Left lung (tissue), 10 donors: ENCODE data around the gene ADAMTS17. TPM values are rescaled to one million over a fixed set of nuclear protein-coding genes. Genes with fewer than 3 reads are reported as not detected.

Source experiments
- ATAC-seq: fragments of 200-7000 bp; cut with Tn5 transposase; one replicate; pipeline ENCODE4 v1.9.1; 2020; ENCODE audit warnings: moderate library complexity
- DNase-seq, 4 donors: peaks; one replicate each; pipeline ENCODE4 v3.0.0-alpha.2; 2013 to 2020
- H3K27ac ChIP-seq, 2 donors: fragments of 200-600 bp; sonication (generic) in 1 of 2; one replicate each; pipeline versions ENCODE4 v1.5.0 to v1.8.0; 2020 to 2021
- H3K27me3 ChIP-seq, 2 donors: fragments of 200-600 bp; sonication (generic) in 1 of 2; one replicate each; pipeline versions ENCODE4 v1.5.0 to v1.8.0; 2020 to 2021
- H3K36me3 ChIP-seq, 2 donors: fragments of 200-600 bp; sonication (generic) in 1 of 2; one replicate each; pipeline versions ENCODE4 v1.5.0 to v1.8.0; 2020 to 2021
- H3K4me1 ChIP-seq, 2 donors: fragments of 200-600 bp; one replicate each; pipeline ENCODE4 v1.8.0; 2021
- H3K4me3 ChIP-seq, 2 donors: fragments of 200-600 bp; sonication (generic) in 1 of 2; one replicate each; pipeline versions ENCODE4 v1.5.0 to v1.8.0; 2020 to 2021; ENCODE audit warnings: mild to moderate bottlenecking in 1 of 2
- H3K9me3 ChIP-seq, 2 donors: fragments of 200-600 bp; sonication (generic) in 1 of 2; one replicate each; pipeline versions ENCODE4 v1.5.0 to v1.8.0; 2020 to 2021
- intact Hi-C, 2 donors: fragments of 100-400 bp; cut with DNase I; formaldehyde crosslinking; loops; one replicate each; pipeline versions ENCODE4 v1.11.2 to v1.14.2; 2022
- polyA plus RNA-seq, 6 donors: library from polyadenylated mRNA; unstranded; fragments of 120-200 nt; gene quantifications; one replicate each; pipeline ENCODE4 v1.2.1, GENCODE V29; 2013; ENCODE audit not compliant: insufficient read length in 6 of 6
- total RNA-seq, 2 donors: library from RNA; stranded (reverse); fragmentation: NEBNext Ultra II Directional; extraction: Animal tissue kit (Norgen Biotek cat#: 25700); gene quantifications; one replicate each; pipeline ENCODE4 v1.2.1, GENCODE V29; 2021
- TF ChIP-seq, protein P1 (sequence below), 2 donors: fragments of 200-600 bp; sonication (generic) in 1 of 2; IDR thresholded peaks; one replicate each; pipeline versions ENCODE4 v1.5.0 to v1.8.0; 2021; ENCODE audit warnings: antibody characterized with exemption in 2 of 2
- donor health status: DM: no; HTN: yes; CAD: no.
- donor health status: DM: no; HTN: no; CAD: no.

ADAMTS17 gene
- total and polyA plus RNA-seq, 8 donors: 2.0 to 3.9 (median 3.4) TPM

DNA sequence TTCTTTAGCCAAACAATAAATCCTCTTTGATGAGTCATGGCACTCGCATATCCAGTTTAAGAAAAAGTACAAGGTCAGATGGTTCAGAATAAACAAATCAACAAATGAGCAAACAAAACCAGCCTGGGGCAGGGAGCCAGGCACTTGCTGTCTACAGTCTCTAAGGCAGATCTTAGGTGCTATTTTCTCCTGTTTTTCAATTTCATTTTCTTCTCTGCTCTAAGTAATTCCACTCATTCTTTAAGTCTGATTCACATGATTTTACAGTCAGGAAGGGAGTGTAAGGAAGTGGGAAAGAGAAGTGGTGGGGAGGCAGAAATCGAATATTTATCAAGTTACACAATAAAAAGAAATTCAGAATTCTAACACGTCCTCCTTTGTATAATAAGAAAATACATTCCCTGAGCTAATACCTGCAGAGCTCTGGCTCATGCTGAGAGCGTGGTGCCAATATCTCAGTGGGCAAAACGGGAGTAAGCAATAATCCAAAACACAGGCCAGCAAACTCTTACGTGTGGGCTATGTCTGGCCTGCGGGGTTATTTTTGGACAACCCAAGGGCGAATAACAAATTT lies 298.6 kb downstream of the ADAMTS17 start:
- H3K4me3 ChIP-seq: no peak overlapping the region
- peaks cover 0 to 12% of the 10 kb centered on the region in 2 donors for H3K9me3 ChIP-seq
- ATAC-seq: peak; percentile 58
- DNase-seq: no peak
- no peak overlapping the region for H3K27ac ChIP-seq
- H3K4me1 ChIP-seq: peaks cover 4 to 5% of the 10 kb centered on the region in 2 donors
- intact Hi-C loops: no loop called here
- TF ChIP-seq, protein P1, sequence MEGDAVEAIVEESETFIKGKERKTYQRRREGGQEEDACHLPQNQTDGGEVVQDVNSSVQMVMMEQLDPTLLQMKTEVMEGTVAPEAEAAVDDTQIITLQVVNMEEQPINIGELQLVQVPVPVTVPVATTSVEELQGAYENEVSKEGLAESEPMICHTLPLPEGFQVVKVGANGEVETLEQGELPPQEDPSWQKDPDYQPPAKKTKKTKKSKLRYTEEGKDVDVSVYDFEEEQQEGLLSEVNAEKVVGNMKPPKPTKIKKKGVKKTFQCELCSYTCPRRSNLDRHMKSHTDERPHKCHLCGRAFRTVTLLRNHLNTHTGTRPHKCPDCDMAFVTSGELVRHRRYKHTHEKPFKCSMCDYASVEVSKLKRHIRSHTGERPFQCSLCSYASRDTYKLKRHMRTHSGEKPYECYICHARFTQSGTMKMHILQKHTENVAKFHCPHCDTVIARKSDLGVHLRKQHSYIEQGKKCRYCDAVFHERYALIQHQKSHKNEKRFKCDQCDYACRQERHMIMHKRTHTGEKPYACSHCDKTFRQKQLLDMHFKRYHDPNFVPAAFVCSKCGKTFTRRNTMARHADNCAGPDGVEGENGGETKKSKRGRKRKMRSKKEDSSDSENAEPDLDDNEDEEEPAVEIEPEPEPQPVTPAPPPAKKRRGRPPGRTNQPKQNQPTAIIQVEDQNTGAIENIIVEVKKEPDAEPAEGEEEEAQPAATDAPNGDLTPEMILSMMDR (IDR thresholded peaks at IDR 0.05): no peak
- H3K27me3 ChIP-seq: no peaks in the 10 kb centered on the region
- no peaks in the 10 kb centered on the region for H3K36me3 ChIP-seq

DNA sequence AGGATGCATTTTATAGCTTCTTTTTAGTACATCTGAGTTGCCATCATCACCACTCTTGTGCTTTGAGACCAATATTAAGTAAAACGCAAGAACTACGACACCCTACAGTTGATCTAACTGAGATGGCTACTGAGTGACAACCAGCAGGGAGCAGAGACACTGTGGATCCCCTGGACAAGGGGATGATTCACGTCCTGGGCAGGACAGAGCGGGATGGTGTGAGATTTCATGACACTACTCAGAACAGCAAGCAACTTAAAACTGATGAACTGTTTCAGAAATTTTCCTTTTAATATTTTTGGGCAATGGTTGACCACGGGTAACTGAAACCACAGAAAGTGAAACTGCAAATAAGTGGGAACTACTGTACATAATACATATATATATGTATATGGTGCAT lies 299.2 kb downstream of the ADAMTS17 start:
- no peak for DNase-seq
- TF ChIP-seq, protein P1 (IDR thresholded peaks at IDR 0.05): no peak

DNA sequence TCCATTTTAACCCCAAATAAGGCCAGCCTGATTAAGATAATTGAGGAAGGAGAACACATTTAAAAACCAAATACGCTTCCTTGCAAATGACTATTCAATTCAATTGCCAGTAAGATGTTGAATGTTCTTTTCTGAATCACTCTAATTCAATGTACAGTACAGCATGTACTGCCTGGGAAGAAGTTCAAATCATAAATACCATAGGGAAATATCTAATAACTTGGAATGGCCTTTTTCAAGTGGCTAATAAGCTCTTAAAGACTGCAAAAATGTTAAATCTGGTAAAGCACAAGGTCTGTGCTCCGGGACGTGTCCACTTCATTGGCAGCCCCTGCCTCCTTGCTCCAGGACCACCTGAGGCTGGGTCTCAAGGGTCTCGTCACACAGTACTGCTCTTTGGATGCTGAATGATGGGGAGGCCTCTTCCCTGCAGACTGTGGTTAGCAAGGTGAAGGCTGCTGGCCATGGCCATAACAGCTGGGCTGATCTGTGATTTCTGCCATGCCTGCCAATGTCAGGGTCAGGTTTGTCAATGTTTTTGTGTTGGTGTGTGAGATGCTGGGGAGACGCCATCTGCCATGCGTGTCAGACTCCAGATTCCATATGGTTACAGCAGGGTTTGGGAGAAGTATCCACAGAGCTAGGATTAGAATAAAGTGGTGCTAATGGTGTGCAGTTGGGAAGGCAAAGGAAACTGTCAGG lies 300.5 kb downstream of the ADAMTS17 start:
- H3K36me3 ChIP-seq: no peaks in the 10 kb centered on the region
- intact Hi-C loops: no loop called here
- H3K27ac ChIP-seq: no peak overlapping the region
- DNase-seq: peak in 2 of 4 donors; percentile 41 to 54
- peaks cover 4 to 5% of the 10 kb centered on the region in 2 donors for H3K4me1 ChIP-seq
- TF ChIP-seq, protein P1 (IDR thresholded peaks at IDR 0.05): no peak
- ATAC-seq: no peak
- H3K27me3 ChIP-seq: no peaks in the 10 kb centered on the region
- no peaks in the 10 kb centered on the region for H3K9me3 ChIP-seq
- no peak overlapping the region for H3K4me3 ChIP-seq

More for the DNA sequence above, 299.2 kb downstream of the ADAMTS17 start:
- Histone ChIP-seq H3K36me3 (no peaks in the 10 kb centered on the region), H3K27me3 (no peaks in the 10 kb centered on the region), H3K4me1 (peaks cover 4 to 5% of the 10 kb centered on the region in 2 donors), H3K9me3 (peaks cover 0 to 7% of the 10 kb centered on the region in 2 donors), H3K4me3 (no peak overlapping the region), H3K27ac (no peak overlapping the region)
- peak; percentile 23 for ATAC-seq
- intact Hi-C loops: no loop called here

DNA sequence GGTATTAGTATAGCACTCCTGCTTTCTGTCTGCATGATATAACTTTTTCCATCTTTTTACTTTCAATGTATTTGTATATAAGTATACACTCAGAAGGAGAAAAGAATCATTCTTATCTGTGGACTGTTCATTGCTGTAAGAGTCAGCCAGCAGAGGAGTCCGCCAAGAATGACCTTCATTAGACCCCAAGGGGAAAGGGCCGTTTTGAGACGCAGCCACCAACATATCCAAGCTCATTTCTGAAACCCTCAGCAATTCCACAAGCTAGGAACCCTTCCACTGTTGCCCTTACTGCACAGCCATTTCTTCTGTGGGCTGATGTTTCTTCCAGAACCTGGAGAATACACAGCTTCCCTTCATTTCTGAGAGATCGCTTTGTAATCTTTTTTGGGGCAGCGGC lies 301.8 kb downstream of the ADAMTS17 start:
- intact Hi-C loops: no loop called here
- Histone ChIP-seq H3K27me3 (no peaks in the 10 kb centered on the region), H3K9me3 (no peaks in the 10 kb centered on the region), H3K4me1 (peaks cover 4 to 5% of the 10 kb centered on the region in 2 donors), H3K36me3 (no peaks in the 10 kb centered on the region), H3K27ac (no peak overlapping the region), H3K4me3 (no peak overlapping the region)
- no peak for DNase-seq
- TF ChIP-seq, protein P1 (IDR thresholded peaks at IDR 0.05): no peak
- ATAC-seq: no peak

DNA sequence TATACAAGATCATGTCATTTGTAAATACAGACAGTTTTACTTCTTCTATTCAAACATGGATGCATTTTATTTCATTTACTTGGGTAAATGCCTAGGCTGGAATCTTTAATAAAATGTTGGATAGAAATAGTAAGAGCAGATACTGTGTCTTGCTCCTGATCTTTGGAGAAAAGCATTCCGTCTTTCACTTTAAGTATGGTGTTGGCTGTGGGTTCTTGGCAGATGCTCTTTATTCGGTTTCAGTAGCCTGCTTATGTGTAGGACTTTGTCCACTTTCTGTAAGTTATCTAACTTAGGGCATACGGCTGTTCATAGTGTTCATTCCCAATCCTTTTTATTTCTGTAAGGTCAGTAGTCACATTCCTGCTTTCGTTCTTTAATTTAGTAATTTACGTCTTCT lies 303.0 kb downstream of the ADAMTS17 start:
- Histone ChIP-seq H3K36me3 (no peaks in the 10 kb centered on the region), H3K4me3 (no peak overlapping the region), H3K9me3 (no peaks in the 10 kb centered on the region), H3K4me1 (peaks cover 4 to 5% of the 10 kb centered on the region in 2 donors), H3K27me3 (no peaks in the 10 kb centered on the region), H3K27ac (no peak overlapping the region)
- TF ChIP-seq, protein P1 (IDR thresholded peaks at IDR 0.05): no peak
- intact Hi-C loops: no loop called here
- ATAC-seq: no peak
- no peak for DNase-seq
